ENCODE measurements around the gene ZHX3. TPM values are rescaled to one million over a fixed set of nuclear protein-coding genes. Genes with fewer than 3 reads are reported as not detected.

ZHX3 gene
- total and polyA plus RNA-seq, 2 of the 13 experiments (the other 11 are each of a cell fraction or from before 2014, with no cell fraction given), result 8.4 to 11.7 TPM

- TF ChIP-seq ARID4A (CRISPR knock-in tag; IDR thresholded peaks at IDR 0.05; ENCODE audit: borderline replicate concordance) (peak; percentile 28; the same call in 1 of the 2 replicates), ZFP91 (CRISPR knock-in tag; IDR thresholded peaks at IDR 0.05; ENCODE audit: borderline replicate concordance) (0 out of 2 replicates have a peak, but pooled peaks have one; percentile 28), ZSCAN5A (CRISPR knock-in tag; IDR thresholded peaks at IDR 0.05; ENCODE audit: borderline replicate concordance) (no peak), BRD4 (CRISPR knock-in tag; IDR thresholded peaks at IDR 0.05) (0 out of 2 replicates have a peak, but pooled peaks have one; percentile 51), ERF (CRISPR knock-in tag; IDR thresholded peaks at IDR 0.05) (peak; percentile 55; the same call in 1 of the 2 replicates), MTERF4 (CRISPR knock-in tag; IDR thresholded peaks at IDR 0.05) (no peak), ZC3H4 (CRISPR knock-in tag; IDR thresholded peaks at IDR 0.05; ENCODE audit: borderline replicate concordance) (peak; percentile 20; the same call in 1 of the 2 replicates), ZNF232 (CRISPR knock-in tag; IDR thresholded peaks at IDR 0.05; ENCODE audit: borderline replicate concordance) (peak; percentile 77; the same call in 1 of the 2 replicates), ZBTB43 (CRISPR knock-in tag; conservative IDR thresholded peaks at IDR 0.05) (peak; percentile 76), YEATS4 (CRISPR knock-in tag; IDR thresholded peaks at IDR 0.05; ENCODE audit: borderline replicate concordance) (peak; percentile 82; the same call in 1 of the 2 replicates), FOSL1 (CRISPR knock-in tag; IDR thresholded peaks at IDR 0.05; ENCODE audit: borderline replicate concordance) (peak; percentile 45; the same call in 1 of the 2 replicates), NR2F1 (CRISPR knock-in tag; IDR thresholded peaks at IDR 0.05) (peak in 1 of 2 experiments; percentile 23; a peak in 1 of 4 replicates), ELF3 (CRISPR knock-in tag; IDR thresholded peaks at IDR 0.05) (peak; percentile 34; the same call in 1 of the 2 replicates), KMT2A (CRISPR knock-in tag; IDR thresholded peaks at IDR 0.05) (0 out of 2 replicates have a peak, but pooled peaks have one; percentile 18), MLX (CRISPR knock-in tag; IDR thresholded peaks at IDR 0.05) (peak; percentile 73; the same call in 1 of the 2 replicates), SAP130 (CRISPR knock-in tag; IDR thresholded peaks at IDR 0.05; ENCODE audit: low read depth) (peak; percentile 86)
Observed at GRCh38 chr20:41140226-41141133, 177.1 kb downstream of the ZHX3 start (continued).
